Measurements from ENCODE around the gene NELL1. TPM values are rescaled to one million over a fixed set of nuclear protein-coding genes. Genes with fewer than 3 reads are reported as not detected.

NELL1 gene
- total and polyA plus RNA-seq, 2 experiments from 2014 or later, result 1.6 TPM; not detected in 1

DNA sequence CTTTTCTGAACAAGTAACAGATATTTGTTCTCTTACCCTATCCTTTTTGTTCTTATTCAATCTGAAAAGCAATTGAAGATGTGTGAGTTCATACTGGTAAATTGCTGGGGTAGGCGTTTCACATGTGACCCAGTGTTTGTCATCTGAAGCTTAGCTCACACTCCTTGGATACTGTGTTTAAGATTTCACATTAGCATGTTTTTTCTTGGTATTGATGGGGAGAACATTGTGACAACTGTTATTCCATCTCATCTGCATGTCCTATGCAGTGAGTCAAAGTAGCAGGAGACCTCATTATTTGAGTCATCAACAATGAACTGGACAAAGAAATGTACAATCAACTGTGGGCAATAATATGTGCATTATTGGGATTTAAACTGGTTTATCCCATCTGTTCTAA is 831.9 kb downstream of the NELL1 start (continued):
- TF ChIP-seq ZNF462 (CRISPR knock-in tag; IDR thresholded peaks at IDR 0.05) (no peak), ZNF114 (CRISPR knock-in tag; IDR thresholded peaks at IDR 0.05) (no peak), NANOG (IDR thresholded peaks at IDR 0.05; ENCODE audit: borderline replicate concordance) (no peak), STAT1 (IDR thresholded peaks at IDR 0.05; ENCODE audit: unreplicated experiment) (no peak), POLR2AphosphoS5 (IDR thresholded peaks at IDR 0.05; ENCODE audit: low read depth) (no peak), CTCF (conservative IDR thresholded peaks at IDR 0.05; ENCODE audit: low read depth in 2 of 2) (no peak)
- TF ChIP-seq, protein P1, sequence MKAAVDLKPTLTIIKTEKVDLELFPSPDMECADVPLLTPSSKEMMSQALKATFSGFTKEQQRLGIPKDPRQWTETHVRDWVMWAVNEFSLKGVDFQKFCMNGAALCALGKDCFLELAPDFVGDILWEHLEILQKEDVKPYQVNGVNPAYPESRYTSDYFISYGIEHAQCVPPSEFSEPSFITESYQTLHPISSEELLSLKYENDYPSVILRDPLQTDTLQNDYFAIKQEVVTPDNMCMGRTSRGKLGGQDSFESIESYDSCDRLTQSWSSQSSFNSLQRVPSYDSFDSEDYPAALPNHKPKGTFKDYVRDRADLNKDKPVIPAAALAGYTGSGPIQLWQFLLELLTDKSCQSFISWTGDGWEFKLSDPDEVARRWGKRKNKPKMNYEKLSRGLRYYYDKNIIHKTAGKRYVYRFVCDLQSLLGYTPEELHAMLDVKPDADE (IDR thresholded peaks at IDR 0.05), result no peak

GRCh38 chr11:21505070-21505469 is 835.7 kb downstream of the NELL1 start:
- Histone ChIP-seq H3K4me2 (no peak overlapping the region), H3K4me3 (no peak overlapping the region), H3K27me3 (ENCODE audit: insufficient read depth) (no peaks in the 10 kb centered on the region), H3K79me2 (replicated peaks; ENCODE audit: insufficient read depth) (no peaks in the 10 kb centered on the region), H3K4me1 (ENCODE audit: insufficient read depth) (no peaks in the 10 kb centered on the region), H3F3A (replicated peaks; ENCODE audit: low read depth) (no peaks in the 10 kb centered on the region), H3K27ac (ENCODE audit: low read depth) (no peak overlapping the region), H4K20me1 (replicated peaks; ENCODE audit: insufficient read depth) (no peaks in the 10 kb centered on the region), H3K9me2 (ENCODE audit: insufficient read depth) (no peaks in the 10 kb centered on the region), H3K36me3 (ENCODE audit: insufficient read depth) (no peaks in the 10 kb centered on the region), H2AFZ (no peak overlapping the region)
- H3K27me3 Mint-ChIP-seq (ENCODE audit: insufficient read depth, low read depth, poor library complexity), result no peaks in the 10 kb centered on the region
- no peak for DNase-seq (ENCODE audit: low spot score)
- no peak overlapping the region for H3K27ac Mint-ChIP-seq
- H3K4me1 Mint-ChIP-seq, result no peaks in the 10 kb centered on the region
- ATAC-seq, result no peak
- H3K9me3 Mint-ChIP-seq, result no peaks in the 10 kb centered on the region
- no peak overlapping the region for H3K4me3 Mint-ChIP-seq
- H3K36me3 Mint-ChIP-seq (ENCODE audit: low read depth), result no peaks in the 10 kb centered on the region
- no peak for TF ChIP-seq ZNF331 (CRISPR knock-in tag; IDR thresholded peaks at IDR 0.05; ENCODE audit: low read depth)
- TF ChIP-seq CREB1 (CRISPR knock-in tag; IDR thresholded peaks at IDR 0.05; ENCODE audit: low read depth), result no peak
- no peak for TF ChIP-seq JUNB (IDR thresholded peaks at IDR 0.05; ENCODE audit: unreplicated experiment)
- TF ChIP-seq, protein P2, sequence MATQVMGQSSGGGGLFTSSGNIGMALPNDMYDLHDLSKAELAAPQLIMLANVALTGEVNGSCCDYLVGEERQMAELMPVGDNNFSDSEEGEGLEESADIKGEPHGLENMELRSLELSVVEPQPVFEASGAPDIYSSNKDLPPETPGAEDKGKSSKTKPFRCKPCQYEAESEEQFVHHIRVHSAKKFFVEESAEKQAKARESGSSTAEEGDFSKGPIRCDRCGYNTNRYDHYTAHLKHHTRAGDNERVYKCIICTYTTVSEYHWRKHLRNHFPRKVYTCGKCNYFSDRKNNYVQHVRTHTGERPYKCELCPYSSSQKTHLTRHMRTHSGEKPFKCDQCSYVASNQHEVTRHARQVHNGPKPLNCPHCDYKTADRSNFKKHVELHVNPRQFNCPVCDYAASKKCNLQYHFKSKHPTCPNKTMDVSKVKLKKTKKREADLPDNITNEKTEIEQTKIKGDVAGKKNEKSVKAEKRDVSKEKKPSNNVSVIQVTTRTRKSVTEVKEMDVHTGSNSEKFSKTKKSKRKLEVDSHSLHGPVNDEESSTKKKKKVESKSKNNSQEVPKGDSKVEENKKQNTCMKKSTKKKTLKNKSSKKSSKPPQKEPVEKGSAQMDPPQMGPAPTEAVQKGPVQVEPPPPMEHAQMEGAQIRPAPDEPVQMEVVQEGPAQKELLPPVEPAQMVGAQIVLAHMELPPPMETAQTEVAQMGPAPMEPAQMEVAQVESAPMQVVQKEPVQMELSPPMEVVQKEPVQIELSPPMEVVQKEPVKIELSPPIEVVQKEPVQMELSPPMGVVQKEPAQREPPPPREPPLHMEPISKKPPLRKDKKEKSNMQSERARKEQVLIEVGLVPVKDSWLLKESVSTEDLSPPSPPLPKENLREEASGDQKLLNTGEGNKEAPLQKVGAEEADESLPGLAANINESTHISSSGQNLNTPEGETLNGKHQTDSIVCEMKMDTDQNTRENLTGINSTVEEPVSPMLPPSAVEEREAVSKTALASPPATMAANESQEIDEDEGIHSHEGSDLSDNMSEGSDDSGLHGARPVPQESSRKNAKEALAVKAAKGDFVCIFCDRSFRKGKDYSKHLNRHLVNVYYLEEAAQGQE (IDR thresholded peaks at IDR 0.05; ENCODE audit: unreplicated experiment), result no peak
- no peak for TF ChIP-seq EZH2 (IDR thresholded peaks at IDR 0.05; ENCODE audit: low read depth, unreplicated experiment)

All from GM23338 (cell line).